IPS DF 19.7 (cell line): ENCODE measurements around the gene MED9.
"Not testable (repeated sequence)": the region's sequence is repeated elsewhere in the genome, so short reads cannot be mapped to it uniquely, and the experiment has no call there.

Experiments
- DNase-seq: peaks from one replicate; pipeline ENCODE4 v3.0.0-alpha.2; 2013; ENCODE audit warnings: low read depth, low spot score

The MED9 gene

DNA sequence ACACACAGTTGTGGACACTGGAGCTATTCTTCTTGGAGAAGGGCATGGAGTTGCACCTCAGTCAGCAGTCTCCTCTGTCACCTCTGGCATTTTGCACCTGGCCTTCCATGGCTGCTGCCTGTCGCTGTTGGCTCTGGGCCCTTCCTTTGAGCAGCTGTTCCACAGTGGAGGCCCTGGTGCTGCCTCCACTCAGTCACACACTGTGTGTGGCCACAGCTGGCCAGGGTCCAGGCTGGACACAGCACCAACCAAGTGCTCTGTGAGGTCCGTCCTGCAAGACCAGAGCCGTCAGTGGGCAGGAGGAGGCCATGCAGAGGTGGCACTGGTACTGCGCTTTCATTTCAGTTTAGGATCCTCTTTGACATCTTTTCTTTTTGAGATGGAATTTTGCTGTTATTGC, 21.6 kb upstream of the MED9 start:
- DNase-seq = no peak

DNA sequence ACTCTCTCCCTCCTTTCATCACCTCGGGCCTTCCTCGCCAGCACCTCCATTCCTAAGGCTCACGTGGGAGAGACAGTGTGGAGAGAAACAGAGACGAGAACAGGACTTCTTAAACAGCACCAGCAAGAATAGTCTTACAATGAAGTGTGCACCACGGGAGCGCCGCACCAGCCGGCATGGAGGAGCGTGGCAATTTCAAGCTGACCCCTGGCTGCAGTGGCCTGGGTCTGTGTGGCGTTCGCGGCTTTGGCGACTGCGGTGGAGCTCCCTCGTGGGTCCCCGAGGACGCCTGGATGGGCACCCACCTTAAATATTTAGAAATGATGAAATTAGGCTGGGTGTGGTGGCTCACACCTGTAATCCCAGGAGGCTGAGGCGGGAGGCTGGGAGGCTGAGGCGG, 20.5 kb upstream of the MED9 start:
- DNase-seq = no peak

DNA sequence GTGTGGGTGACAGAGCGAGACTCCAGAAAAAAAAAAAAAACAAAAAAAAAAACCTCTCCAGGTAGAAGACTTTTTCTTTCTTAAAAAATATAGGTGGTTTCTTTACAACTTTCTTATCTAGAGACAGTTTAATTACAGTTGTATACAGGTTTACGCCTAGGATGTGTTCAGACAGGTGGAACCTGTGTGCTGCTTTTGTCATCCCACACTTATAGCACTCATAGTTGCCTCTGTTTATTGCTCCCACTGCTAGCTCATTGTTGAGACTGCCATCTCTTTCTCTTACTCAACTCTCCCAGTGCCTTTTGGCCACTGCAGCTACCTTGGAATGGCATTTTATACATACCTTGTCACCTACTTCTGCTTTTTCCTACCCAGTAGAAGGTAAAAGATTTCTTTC, 19.1 kb upstream of the MED9 start:
- no peak for DNase-seq

DNA sequence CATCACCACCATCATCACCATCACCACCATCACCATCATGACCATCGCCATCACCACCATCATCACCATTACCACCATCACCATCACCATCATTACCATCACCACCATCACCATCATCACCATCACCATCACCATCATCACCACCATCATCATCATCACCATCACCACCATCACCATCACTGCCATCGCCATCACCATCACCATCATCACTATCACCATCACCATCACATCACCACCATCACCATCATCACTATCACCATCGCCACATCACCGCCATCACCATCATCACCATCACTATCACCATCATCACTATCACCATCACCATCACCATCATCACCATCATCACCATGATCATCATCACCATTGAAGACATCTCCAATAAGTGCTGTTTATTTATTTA, 16.8 kb upstream of the MED9 start:
- DNase-seq = no peak

DNA sequence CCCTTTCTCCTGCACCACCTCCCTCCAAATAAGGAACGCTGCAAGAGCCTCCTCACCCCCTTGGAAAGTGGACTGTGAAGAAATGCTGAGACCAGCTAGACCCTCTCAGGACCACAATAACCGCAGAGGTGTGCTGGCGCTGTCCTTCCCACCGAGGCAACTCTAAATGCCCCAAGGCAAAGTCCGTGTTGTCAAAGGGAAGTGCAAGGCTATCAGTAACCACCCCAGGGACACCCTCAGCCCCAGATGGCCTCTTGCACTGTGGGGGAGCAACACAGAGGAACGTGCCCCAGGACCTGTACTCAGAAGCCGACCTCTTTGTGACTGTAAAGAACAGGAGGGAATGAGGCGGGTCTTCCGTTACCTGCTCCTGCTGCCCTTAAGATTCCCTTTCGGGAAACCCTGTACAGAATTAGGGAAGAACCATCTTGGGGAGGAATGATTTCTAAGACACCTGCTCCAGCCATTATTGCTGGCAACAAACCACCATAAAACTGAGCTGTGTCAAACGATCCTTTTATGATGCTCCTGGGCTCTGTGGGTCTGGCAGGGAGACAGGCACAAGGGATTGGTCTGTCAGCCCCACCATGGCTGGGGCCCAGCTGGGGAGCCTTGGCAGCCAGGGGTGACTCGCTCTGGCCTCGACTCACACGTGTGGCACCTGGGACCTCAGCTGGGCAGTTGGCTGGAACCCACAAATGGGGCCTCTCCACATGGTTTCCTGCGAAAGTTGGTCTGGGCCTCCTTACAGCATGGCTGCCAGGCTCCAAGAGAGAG, 14.6 kb upstream of the MED9 start:
- DNase-seq = no peak

DNA sequence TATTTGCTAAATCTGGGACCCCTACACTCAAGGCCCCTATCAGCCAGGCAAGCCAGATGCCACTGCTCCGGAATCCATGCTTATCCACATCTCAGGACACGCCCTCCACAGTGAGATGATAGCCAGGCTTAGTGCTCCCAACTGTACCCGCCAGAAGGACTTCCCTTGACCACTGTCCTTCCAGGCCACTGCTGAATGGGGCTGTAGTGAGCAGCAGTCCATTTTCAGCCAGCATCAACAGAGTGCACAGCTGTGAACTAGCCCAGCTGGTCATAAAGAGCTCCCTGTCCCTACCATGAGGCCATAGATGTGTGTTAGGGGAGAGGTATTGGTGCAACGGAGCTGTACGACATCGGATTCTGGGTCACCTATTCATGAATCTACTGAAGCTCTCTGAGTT, 13.0 kb upstream of the MED9 start:
- no peak for DNase-seq

DNA sequence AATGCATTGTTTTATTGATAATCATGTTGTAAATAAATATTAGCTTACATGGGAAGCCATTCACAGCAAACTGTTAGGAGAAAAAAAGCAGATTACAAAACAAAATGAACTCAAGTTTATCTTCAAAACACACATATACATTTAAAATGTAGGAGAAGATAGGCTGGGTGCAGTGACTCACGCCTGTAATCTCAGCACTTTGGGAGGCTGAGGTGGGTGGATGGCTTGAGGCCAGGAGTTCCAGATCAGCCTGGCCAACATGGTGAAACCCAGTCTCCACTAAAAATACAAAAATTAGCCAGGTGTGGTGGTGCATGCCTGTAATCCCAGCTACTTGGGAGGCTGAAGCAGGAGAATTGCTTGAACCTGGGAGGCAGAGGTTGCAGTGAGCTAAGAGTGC, 10.9 kb upstream of the MED9 start:
- DNase-seq = not testable (repeated sequence)

DNA sequence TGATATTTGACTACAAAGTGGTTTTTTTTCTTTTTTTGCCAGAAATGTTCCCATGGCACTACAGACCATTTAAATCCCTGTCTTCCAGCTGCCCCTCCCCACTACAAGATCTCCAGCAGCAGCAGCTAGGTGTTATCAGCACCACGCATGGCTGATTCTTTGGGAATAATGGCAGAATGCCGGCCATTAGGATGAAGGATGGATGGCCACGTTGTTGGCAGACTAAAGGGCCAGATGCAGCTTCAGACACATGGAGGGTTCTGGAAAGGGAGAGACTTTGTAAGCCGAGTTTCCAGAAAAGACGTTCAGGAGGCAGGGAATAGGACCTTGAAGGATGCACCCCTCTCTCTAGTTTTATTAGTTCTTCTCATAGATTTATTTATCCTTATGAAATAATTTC, 10.3 kb upstream of the MED9 start:
- no peak for DNase-seq

DNA sequence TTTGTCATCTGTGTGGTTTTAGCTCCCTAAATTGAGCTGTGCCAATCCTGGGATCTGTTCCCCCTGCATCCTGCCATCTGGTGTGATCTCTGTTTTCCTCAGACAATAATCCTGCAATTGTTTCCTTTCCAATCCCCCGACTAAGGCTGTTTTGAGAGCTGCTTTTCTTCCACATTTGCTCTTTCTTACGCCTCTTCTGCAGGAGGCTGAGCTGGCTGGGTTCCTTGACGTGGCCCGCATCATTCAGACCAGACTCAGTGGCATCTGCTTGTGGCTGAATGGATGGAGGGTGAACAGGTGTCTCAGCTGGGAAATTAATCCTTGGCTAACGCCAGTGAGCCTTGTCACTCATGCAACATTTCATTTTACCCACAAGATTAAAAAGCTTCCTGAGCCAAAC, 9.8 kb upstream of the MED9 start:
- no peak for DNase-seq

DNA sequence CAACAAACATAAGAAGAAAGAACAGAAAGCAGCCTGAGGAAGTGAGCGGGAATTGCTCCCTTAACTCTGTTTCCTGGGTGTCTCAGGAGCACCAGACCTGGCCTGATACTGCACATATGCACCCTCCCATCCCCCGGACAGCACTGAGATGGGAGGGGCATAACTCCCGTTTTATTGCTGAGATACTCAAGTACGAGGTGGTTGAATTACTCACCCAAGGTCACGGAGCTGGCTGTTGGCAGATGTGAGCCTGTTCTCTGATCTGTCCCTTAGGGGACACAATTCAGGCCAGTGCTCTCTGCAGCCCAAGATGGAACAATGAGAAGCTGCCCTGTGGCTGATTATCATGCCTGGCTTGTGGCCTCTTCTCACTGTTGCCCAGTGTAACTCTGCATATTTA, 9.1 kb upstream of the MED9 start:
- no peak for DNase-seq

DNA sequence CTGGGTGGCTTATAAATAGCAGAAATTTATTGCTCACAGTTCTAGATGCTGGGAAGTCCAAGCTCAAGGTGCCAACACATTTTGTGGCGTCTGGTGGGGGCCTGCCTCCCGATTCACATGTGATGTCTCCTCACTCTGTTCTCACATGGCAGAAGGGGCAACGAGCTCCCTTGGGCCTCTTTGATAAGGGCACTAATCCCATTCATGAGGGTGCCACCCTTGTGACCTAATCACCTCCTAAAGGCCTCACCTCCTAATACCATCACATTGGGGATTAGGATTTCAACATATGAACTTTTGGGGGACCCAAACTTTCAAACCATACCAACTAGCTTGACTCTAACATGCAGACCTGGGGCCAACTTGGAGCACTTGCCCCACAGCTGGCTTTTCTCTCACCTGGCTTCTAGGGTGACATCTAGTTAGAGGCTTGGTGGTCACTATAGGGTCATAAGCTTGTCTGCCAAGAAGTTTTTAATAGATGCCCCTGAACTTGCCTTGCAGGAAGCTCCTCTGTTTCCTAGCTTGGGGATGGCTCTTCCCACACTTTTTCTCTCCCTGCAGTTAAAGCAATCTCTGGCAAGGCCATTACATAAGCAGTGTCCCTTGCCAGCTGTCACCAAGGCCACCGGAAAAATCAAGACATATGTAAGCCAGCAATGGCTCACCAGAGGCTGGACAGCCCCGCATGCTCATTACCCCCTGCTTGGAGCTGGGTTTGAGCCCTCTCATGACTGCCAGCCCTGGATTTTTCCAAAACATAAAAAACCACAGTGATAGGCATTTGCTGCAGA, 8.4 kb upstream of the MED9 start:
- DNase-seq = no peak

DNA sequence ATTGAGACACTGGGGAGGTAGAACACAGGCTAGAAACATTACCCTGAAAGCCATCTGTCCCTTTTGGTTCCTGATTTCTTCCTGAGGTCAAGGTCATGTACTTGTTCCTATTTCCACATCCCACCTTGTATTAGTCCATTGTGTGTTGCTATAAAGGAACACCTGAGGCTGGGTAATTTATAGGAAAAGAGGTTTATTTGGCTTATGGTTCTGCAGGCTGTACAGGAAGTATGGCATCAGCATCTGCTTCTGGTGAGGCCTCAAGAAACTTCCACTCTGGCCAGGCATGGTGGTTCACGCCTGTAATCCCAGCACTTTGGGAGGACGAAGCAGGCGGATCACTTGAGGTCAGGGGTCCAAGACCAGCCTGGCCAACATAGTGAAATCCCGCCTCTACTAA, 7.4 kb upstream of the MED9 start:
- no peak for DNase-seq

DNA sequence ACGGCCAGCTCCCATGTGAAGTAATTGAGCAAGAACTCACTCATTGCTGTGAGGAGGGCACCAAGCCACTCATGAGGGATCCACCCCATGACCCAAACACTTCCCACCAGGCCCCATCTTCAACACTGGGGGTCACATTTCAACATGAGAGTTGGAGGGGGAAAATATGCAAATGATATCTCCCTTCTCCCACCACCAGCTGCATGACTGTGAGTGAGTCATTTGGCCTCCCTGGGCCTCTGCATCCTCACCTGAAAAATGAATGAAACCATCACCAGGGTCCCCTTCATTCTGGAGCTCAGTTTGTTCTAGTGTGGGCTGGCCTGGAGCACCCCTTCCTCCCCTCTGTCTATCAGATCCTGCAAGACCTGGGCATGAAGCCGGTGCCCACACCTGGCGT, 6.8 kb upstream of the MED9 start:
- no peak for DNase-seq

DNA sequence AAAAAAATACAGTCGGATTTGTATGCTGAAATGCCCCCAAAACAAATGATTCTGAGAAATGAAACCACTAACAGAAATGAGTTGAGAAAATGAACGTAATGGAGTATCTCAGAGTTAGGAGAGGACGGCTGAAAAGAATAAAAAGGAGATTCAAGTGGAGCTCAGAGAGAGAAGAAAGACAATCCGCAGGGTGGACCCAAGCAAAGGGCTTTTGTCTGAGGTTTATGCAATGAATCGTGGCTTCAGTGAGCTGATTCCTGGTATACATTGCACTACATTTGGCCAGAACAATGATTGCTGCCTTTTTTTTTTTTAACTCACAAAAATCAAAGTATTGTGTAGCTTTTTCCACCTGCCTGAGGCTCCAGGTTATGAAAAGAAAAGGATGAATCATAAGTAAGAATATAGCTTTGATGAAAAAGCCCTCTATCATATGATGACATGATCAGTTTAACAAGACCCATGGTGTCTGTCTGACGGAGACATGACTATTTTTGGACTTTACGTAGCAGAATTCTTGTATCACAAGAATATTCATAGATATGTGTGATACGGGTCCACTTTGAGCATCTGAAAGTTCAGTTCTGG, 4.4 kb upstream of the MED9 start:
- DNase-seq = no peak

DNA sequence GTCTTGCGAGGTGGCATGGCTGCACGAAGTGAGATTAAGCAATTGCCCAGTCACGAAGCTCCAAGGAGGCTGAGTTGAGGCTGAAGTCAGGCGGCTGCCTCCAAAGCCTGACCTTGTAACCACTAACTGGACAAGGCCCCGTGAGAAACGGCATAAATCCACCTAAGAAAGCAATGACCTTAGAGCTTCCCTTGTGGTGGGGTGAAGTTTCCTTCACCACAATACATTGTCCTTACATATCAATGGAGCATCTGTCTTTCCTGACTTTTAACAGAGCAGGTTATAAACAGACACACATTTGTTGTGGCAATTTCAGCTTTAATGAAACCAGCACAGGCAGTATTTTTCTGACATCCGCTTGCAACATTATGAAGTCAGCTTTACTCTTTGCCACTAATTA, 2.5 kb upstream of the MED9 start:
- no peak for DNase-seq

DNA sequence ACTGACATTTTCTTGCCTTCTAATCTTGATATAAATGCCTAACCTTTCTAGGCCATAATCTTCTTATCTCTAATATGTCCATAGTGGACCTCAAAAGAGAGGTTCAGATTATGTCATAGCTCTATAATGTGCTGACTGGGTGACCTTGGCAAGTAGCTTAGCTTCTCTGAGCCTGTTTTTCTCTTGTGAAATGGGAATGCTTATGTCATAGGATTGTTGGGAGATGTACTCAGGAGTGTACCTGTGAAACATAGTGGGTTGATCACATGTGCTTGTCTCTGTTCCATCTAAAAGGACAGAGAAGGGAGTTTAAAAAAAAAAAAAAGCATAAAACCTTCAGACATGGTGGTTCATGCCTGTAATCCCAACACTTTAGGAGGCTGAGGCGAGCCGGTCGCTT, 2.4 kb downstream of the MED9 start:
- DNase-seq = no peak

DNA sequence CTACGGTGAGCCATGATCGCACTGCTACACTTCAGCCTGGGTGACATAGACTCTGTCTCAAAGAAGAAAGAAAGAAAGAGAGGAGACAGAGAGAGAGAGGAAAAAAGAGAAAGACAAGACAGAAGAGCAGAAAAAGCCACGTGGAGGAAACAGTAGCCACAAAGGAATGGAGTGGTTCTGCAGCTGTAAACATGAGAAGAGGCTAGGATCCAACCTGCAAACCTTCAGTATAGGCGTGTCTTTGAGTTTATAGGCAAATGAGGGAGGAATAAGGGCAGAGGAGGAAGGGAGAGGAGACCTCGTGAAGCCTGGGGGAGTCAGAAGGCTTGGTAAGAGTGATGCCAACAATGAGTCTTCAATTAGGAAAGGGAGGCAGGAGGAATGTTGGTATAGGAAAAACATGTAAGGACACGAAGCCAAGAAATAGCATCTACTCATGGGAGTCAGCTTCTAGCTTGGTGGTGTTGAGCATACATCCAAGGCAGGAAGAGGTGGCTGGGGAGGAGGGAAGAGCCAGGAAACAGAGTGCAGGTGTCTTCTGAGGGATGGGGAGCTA, 3.9 kb downstream of the MED9 start:
- no peak for DNase-seq

DNA sequence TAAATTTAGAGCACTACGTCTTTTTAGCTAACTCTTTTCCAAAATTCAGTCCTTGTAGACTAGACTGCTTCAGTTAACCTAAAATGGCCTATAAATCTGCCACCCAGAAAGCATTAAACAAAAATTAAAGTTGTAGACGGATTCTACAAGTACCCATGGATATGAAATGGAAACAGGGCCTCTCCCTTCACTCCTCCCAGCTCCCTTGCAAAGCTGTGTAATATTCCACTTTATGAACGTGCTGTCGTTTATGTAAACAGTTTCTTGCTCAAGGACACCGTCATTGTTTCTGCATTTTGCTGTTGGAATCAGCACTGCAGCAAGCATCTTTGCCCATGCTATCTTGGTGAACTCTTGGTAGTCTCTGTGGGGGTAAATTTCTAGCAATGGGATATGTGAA, 5.1 kb downstream of the MED9 start:
- DNase-seq = no peak

DNA sequence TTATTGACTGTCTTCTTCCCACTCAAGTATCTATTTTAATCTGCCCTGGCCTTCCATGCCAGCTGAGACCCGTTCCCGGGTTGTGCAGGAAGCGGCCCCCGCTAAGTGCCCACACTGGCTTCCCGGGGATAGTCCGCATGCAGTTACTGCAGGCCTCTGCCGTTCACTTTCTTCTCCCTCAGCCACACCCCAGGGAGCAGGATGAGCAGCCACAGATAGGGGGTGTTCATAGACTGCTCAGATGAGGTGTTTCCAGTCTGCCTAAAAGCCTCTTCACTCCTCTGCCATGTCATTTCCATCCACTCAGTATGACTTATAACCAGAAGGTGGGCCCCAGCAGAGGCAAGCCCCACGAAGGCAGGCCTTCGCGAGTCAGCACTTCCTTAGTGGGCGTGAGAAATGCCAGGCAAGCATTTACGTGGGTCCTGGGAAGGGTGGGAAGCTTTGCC, 7.7 kb downstream of the MED9 start:
- no peak for DNase-seq

DNA sequence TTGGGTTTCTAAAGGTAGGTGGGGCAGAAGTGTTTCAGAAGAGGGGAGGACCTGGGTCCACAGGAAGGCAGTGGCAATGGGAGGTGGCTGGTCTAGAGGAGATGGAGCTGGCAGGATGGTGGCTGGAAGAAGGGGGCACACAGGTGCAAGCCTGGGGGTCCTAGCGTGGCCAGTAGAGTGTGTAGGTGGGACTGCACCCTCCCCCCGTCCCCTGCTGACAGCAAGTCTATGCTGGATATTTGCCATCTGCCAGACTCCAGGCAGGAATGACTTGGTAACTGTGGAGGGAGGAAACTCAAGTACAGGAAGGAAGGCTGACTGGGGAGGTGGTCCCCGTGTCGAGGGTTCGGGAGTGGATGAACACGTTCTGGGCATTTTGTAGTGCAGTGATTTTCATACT, 8.6 kb downstream of the MED9 start:
- DNase-seq = no peak

DNA sequence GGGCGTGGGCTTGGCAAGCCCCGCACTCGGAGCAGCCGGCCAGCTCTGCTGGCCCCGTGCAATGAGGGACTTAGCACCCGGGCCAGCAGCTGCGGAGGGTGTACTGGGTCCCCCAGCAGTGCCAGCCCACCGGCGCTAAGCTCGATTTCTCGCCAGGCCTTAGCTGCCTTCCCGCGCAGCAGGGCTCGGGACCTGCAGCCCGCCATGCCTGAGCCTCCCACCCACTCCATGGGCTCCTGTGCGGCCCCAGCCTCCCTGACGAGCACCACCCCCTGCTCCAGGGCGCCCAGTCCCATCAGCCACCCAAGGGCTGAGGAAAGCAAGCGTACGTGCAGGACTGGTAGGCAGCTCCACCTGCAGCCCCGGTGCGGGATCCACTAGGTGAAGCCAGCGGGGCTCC, 9.6 kb downstream of the MED9 start:
- DNase-seq = not testable (repeated sequence)

DNA sequence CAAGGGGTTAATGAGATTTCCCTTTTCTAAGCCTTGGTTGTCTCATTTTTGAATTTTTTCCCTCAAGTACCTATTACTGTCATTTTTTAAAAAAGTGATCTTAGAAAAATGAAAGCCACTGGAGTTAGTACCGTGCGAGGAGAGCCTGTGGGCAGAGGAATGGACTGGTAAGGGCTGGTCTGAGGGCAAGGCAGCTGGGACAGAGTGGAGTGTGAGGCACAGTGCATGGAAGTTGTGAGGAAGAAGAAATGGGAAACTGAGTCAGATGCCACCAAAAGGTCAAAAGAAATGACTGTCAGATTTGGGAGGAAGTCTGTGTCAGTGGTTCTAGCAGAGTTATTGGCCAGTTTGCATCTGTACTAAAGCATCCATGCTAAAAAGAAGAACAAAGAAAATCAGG, 11.2 kb downstream of the MED9 start:
- no peak for DNase-seq

DNA sequence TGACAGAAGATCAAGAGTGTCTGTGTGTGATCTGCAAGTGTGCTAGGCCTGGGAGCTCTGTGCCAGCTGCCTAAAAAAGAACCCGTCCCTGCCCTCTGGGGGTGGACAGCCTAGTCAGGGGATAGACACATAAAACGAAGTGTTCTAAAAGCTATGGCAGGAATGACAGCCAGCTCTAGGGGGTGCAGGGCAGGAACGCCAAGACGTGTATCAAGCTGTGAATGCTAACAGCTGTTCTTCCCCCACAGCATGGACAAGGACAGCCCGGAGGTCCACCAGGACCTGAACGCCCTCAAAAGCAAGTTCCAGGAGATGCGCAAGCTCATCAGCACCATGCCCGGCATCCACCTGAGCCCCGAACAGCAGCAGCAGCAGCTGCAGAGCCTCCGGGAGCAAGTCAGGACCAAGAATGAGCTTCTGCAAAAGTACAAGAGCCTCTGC, 14.3 kb downstream of the MED9 start:
- DNase-seq = no peak
